ENCODE data around the gene CLEC2L.

The CLEC2L gene

DNA sequence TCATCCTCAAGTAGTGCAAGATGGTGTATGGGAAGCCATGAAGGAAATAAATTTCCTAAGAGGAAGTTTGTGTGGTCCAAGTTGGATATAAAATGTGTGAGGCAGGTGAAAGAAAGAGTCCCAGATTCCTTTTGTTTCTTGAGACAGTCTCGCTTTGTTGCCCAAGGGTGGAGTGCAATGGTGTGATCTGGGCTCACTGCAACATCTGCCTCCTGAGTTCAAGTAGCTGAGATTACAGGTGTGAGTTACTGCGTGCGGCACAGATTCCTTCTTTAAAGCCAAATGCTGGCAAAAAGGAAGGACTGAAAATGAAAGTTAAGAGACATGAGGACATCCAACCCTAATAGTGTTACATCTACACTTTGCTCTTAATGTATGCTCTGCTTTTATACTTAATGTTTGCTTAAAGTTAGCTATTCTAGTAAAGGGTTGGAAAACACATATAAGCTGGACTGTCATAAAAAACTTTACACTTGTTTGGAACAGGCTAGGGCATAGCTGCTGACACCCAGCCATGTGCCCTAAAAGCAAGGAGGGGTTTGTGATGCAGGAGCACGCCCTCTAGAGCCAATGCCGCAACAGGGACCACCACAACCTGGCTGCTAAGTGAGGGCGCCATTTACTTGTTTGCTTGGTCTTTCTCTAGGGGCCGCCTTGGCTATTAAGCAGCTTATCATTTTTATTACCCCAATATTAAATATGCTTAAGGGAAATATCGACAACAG, 34.5 kb downstream of the CLEC2L start:
- peak; percentile 43 for DNase-seq (ENCODE audit: low spot score)

DNA sequence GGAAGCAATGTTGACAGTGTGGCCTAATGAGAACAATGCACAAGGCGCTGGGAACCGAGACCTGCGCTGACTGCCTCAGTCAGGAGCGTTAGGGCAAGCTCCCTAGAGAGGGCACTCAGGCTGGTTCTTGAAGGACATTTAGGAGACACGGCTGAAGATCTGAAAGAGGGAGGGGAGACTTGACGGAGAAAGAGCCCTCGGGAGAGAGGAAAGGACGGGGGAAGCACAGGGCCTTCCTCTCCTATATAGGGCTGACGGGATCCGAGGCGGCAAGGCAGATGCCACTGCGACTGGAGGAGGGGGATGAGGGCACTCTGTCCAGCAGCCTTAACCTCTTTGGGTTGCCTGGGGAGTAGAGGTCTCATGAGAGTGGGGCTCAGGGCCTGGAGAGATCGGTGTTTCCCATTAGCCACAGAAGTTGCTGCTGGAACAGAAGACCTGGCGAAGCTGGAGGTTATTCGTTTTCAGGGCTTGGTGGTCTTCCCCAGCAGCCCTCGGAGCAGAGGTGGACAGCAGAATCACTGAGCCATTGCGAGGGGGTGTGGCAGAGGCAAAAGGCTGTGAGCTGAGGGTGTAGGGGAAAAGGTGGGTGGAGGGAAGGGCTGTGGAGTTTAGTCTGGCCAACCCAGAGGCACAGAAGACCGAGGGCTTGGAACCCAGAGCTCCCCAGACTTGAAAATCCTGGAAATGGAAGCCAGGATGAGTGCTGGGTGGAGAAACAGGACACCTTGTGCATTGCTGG, 36.0 kb downstream of the CLEC2L start:
- DNase-seq (ENCODE audit: low spot score): no peak

DNA sequence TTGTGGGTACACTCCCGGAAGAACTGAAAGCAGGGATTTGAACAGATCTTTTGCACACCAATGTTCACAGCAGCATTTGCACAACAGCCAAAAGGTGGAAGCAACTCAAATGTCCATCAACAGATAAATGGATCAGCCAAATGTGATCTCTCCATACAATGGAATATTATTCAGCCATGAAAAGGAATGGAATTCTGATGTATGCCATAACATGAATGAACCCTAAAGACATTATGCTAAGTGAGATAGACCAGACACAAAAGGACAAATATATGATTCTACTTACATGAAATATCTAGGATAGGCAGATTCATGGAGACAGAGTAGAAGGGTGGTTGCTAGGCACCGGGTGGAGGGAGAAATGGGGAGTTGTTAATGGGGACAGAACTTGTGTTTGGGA, 36.7 kb downstream of the CLEC2L start:
- DNase-seq (ENCODE audit: low spot score): no peak

DNA sequence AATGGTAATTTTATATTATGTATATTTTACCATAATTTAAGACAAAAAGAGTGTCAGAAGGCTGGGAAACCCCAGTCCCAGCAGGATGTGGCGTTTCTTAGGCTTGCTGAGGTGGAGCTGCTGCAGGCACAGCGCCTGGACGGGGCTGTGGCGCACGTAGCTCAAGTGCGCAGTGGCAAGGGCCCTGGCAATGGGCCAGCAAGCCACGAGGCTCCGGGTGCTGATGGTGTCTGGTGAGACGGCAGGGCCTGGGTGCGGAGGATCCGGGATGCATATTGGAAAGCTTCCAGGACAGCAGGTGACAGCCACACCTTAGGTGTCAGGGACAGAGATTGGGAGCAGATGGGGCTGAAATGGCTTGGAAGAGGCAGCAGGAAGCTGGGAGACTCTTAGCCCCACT, 37.2 kb downstream of the CLEC2L start:
- no peak for DNase-seq (ENCODE audit: low spot score)

DNA sequence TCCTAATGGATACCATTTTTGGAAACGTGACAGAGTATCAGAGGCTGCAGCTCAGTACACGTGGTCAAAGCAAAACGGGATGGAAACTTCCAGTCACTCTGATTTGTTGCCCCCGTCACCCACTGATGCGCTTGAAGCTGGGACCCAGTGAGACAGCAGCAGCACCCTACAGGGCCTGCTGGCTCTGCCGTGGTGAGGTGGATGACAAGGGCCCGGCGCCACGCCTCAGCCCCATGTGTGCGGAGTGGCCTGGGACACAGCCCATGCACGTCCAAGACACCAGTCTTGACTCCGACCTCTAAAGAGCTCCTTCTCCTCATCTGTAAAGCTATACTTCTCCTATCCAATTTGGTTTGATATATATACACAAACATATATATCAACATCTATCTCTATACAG, 39.0 kb downstream of the CLEC2L start:
- peak; percentile 29 for DNase-seq (ENCODE audit: low spot score)

DNA sequence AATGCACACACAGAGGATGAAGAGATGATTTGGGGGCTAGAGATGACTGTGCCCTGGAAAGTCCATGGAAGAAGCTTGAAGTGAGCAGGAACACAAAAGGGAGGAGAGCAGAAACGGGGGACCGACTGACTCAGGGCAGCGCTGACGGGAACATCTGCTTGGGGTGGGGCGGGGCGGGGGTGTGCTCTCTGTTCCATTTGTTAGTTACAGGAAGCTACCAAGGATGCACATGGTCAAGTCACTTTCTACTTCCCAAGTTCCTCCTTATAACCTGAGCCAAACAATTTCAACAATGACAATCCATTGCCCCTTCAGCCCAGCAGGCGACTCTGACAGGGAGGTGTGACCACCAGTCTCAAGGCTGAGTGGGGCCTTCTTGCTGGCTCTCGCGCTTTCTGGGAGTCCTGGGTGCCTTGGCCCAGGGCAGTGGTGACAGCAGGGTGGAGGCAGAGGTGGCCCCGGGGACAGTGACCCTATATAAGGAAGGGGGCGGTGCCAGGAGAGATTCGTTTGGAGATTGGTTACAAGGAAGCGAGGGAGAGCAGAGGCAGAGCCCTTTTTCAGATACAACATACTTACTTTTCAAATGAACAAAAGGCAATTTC, 39.6 kb downstream of the CLEC2L start:
- peak; percentile 45 for DNase-seq (ENCODE audit: low spot score)

DNA sequence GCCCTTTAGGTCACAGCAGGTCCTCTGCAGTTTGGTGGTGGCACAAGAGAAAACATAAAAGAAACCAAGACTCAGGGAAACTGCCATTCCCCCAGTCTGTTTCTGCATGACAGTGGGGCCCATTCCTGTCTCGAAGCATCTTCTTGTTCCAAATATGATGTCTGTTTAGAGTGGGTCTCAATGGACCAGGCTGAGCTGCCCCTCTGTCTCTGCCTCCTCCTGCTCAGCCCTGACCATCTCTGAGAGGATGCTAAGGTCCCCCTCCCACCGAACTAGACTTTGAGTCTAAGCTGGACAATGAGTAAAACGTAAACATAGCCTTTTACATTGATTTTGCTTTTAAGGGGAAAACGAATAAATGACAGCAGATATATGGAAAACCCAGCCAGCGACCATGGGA, 40.4 kb downstream of the CLEC2L start:
- no peak for DNase-seq (ENCODE audit: low spot score)

DNA sequence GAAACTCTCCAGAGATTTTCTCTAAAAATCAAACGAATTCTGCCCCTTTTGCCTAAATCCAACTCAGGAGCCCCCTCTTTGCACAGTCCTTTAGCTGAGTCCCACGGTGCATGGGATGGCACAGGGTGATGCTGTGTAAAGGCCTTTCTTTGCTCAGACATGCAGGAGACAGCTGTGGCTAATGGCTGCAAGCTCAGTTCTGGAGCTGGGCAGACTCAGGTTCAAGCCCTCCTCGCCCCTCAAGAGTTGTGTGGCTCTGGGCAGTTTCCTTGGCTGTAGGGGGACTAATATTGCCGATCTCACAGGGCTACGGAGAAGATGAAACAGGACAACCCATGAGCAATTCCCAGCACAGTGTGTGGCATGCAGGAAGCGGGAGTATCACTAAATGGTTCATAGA, 42.6 kb downstream of the CLEC2L start:
- peak; percentile 23 for DNase-seq (ENCODE audit: low spot score)

DNA sequence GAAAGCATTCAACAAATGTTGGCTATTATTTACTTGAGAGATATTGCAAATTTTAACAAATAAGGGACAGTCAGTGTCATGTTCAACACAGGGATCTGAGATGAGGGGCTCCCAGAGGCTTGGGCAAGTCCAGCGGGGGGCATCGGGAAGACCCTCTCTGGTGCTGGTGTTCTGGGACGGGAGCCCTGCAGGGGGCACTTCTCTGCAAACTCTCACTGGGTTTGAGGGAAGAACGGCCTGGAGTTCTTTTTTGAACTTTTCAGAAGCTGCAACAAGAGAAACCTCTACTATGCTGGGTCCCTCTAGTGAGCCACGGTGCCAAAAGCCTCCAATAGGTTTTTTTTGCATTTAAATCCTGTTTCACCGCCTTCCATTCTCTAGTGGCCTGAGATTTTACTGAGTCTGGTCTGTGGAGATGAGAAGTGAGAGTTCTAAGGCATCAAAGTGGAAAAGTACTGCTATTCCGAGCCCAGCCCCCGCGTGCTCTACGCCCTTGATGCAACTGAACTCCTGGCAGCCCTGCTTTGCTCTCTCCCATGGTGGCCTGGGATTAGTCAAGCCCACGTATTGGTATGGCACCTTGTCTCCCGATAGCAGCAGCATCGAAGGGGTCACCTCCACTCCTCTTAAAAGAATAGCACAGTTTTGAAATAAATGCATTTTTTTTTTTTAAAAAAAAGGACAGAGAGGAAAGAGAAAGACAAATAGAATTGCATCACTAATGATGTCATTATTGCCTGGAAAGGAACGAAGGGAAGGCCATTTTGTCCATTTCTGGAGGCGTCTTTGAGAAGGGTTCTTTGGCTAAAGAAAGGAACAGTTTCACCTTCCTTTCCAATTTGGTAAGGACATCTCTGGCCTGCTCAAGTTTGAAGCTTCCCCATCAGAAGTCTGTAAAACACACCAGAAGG, 43.5 kb downstream of the CLEC2L start:
- DNase-seq (ENCODE audit: low spot score): peak; percentile 37

DNA sequence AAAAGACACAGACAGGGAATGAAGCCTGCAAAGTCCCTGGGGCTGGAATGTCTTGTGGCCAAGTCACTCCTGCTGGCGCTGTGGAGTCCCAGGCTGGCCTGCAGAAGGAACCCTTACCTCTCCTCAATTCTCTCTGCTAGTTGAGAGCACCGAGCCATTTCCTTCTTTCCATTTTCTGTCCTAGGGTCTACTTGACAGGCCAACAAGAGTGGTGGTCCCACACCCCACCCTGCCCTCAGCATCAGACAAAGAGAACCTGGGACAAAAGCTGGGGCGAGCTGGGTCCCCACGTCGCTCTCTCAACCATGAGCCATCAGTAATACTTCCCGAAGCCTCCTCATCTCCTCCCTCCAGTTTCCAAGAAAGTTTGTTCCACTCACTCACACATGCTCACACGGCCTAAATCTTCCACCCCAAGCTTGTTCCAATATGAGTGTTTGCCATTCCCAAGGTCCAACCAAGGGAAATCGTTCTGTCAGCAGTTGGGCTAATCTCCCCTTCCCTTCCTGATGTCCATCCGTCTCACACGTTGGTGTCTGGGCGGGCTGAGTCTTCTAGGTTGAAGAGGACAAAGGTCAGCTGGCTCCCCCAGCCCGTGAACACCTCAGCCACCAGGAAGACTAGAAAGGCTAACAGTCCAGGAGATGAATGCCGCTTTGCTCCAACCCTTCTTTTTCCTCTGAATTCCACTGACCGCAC, 44.3 kb downstream of the CLEC2L start:
- peak; percentile 24 for DNase-seq (ENCODE audit: low spot score)

DNA sequence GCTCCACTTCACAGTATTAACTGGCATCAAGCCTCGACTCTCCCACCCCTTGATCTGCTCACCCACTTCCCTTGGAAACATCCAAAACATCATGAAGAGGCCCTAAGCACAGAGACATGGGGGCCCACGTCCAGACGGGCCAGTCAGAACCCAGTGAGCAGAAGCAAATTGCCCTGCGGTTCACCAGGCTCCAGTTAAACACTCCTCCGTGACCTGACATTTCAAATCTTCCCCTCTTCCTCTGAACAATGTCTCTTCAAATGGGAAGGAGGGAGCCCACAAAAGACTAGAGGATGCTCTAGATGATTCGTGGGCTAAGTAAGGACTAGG, 44.8 kb downstream of the CLEC2L start:
- no peak for DNase-seq (ENCODE audit: low spot score)

DNA sequence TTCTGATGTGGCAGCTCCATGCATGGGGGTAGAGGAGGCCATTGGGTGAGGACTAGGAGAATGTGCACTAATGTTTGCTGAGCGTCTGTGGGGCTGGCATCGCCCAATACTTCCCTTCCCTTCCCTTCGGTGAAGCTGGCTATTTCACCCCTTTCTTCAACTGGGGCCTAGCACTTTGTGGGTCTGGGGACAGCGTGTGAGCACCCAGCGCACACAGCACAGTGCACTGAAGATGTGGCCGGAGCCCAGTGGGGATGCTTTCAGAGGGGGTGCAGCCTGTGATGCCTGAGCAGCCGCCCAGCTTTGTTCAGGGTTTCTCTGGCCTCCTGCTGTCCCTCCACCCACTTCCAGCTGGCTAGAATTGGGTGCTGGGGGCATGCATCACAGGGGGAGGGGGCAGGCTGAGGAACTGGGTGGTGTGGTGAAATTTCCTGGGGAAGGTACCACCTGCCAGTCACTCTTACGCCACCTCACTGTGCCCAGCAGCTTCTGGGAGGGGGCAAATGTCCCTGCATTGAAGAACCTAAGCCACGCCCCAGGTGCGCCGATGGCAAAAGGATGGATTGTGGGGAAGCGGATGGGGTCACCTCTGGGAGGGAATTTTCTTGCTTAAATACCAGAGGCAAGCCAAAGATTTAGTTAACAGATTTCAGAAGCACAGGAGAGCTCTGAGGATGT, 45.5 kb downstream of the CLEC2L start:
- peak; percentile 32 for DNase-seq (ENCODE audit: low spot score)

DNA sequence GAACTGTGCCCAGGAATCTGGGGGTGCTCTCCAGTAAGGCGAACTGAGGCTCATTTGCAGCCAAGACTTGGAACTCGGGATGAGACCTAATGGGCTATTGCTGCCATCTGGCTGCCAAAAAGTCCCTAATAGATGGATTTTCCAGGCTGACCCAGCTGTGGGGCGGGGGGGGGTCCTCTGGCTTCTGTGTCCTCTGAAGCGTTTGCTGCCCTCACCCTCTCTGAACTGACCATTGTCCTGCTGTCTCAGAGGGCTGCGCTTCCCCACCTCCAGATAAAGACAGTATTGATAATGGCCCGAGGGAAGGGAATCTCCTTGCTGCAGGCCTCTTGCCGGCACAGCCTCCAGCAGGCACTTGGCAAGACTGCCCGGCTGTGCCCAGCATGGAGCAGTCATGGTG, 46.6 kb downstream of the CLEC2L start:
- peak; percentile 58 for DNase-seq (ENCODE audit: low spot score)

DNA sequence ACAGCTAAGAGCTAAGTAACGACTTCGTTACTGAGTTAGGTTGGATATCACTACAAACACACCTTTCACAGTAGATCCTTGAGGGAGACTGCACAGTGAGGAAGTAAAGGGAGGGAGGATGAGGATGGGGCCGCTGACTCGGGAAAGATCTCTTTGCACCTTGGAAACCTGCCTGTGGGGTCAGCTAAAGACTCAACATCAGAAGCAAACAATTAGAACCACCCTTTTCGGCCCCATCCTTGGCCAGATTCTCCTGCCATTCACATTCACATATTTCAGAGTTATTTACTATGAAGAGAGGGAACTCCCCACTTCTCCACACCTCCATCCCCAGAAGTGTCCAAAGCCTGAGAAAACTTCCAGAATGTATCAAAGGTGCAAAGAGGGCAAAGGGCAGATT, 47.1 kb downstream of the CLEC2L start:
- no peak for DNase-seq (ENCODE audit: low spot score)

DNA sequence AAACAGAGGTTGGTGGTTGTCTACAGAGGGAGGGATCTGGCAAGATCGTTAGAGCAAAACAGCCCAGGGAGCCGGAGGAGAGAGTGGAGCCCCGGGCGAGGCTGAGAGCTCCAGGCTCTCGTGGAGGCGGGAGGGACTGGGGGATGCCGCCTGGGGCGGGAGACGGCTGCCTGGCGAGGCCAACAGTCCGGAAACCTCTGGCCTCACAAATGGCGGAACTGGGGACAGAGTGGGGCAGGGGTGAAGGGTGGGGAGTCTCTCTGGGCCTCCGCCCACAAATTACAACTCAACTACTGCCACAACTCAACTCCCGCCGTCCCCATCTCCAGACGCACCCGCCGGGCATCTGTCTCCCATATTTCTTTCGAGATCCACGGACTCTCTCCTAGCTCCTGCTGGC, 47.7 kb downstream of the CLEC2L start:
- DNase-seq (ENCODE audit: low spot score): peak; percentile 44

DNA sequence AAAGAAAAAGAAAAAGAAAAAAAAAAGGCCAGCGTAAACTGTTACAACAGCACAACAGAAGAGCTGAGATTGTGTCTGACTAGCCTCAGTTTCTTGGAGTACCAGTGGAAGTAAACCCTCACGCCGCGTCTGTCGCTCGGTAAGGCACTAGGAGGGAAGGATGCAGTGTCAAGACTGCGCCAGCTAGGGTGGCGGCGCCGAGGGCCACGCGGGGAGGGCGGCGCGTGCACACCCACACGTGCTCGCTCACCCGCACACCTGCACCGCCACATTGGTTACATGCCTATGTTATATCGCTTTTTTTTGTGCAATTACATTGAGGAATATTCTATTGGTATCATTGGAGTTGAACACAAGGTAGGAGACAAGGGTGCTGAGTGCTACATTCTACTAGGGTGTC, 48.2 kb downstream of the CLEC2L start:
- no peak for DNase-seq (ENCODE audit: low spot score)

DNA sequence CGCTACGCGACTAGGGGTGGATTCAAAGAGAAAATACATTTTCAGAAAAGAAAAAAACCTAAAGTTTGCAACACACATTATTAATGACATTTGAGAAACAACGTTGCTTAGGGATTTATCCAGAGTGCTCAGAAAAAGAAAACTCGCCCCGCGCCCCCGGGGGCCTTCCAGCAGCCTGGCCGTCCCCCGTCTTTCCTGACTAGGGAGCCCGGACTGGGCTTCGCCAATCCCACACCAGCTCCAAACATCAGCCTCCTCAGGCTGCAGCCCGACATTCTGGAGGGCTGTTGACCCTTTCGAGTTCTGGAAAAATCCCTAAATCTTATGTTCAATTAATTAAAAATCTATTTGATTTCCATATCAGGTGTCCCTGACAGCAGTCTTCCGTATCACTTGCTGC, 48.6 kb downstream of the CLEC2L start:
- DNase-seq (ENCODE audit: low spot score): no peak

DNA sequence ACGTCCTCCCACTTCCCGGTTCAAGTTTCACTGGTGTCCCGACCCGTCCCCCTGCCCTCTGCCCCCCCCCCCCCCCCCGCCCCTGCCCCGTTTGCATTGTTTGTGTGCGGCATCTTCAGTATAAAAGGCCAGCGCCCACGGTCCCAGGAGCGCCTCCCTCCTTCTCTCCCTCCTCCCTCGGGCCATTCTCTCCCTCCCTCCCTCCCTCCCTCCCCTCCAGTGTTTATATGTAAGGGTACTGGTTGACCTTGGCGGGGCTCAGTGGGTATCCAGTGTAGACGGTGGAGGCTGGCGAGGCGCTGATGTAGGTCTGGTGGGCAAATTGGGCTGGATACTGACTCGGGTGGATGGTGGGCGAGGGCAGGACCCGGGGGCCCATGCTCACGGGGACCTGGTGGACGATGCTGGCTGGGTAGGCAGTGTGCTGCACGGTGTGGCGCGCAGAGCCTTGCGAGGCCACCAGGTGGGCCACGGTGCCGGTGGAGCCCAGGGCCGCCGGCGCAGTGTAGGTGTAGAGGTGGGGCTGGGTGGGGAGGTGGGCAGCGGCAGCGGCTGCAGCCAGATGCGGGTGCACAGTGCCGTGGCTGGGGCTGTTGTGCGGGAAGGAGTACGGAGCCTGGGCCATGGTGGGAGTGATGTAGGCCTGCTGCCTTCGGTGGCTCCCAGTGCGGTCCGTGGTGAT, 49.4 kb downstream of the CLEC2L start:
- peak; percentile 42 for DNase-seq (ENCODE audit: low spot score)

DNA sequence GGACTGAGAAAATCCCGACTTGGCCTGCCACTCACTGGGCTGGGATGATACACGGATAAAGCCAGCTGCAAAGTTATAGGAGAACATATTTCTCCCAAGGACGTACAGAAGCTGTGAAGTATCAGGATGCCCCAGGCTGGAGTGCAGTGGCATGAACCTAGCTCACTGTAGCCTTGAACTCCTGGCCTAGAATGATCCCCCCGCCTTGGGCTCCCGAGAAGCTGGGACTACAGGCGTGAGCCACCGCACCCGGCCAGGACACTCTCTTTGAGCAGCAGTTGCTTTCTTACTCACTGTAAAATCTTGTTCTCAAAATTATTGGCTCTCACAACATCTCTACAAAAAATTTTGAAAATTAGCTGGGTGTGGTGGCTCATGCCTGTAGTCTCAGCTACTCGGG, 50.4 kb downstream of the CLEC2L start:
- peak; percentile 29 for DNase-seq (ENCODE audit: low spot score)

DNA sequence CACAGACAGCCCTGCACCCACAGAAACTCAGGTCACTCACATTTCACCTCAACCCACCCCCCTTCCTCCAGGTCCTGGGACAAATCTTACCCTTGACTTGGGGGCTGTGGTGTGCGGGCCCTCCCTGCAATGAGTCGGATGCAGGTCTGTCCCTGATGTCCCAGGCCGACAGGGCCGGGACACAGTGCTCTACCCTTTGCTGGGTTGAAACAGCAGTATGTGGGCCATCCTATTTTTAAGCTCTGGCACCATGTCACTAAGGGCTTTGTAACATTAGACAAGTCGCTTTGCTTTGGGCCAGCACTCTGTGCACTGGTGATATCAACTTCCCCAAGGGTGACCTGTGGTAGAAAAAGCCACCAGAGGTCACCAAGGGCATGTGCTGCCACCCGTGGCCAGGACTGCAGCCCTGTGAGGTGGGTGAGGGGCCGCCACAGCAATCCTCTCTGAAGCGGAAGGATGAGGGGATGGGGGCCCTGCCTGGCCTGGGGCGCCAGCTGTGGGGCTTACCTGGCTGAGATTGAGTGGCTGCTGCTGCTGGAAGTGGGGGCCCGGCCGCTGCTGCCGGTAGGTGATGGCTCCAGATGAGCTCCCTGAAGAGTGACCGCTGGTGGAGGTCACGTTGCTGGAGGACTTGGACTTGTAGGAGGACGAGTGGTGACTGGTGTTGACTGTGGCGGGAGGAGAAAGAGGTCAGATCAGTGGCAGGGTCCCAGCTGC, 51.3 kb downstream of the CLEC2L start:
- DNase-seq (ENCODE audit: low spot score): peak; percentile 24

All from ecto neural progenitor cell (in vitro differentiated cells).